K562 (cell line): ENCODE measurements around the gene SLC22A1.

Experiments used
- MAFK ChIP-seq: IDR thresholded peaks from 2 replicates; pipeline ENCODE4 v1.6.1; 2011; ENCODE audit warnings: low read length, improper control_type of control experiment
- RCOR1 ChIP-seq, 2 experiments: IDR thresholded peaks; 2 replicates each; pipeline ENCODE4 v1.6.1; 2012; ENCODE audit warnings: low read depth in 2 of 2, low read length in 2 of 2, borderline replicate concordance in 1 of 2, improper control_type of control experiment in 1 of 2
- TAF1 ChIP-seq: IDR thresholded peaks from 2 replicates; pipeline ENCODE4 v1.6.1; 2011; ENCODE audit warnings: mild to moderate bottlenecking, low read length, moderate library complexity; ENCODE audit not compliant: insufficient read depth, control insufficient read depth, severe bottlenecking; ENCODE audit errors: extremely low read depth
- TBL1XR1 ChIP-seq, 2 experiments: IDR thresholded peaks; 2 replicates each; pipeline ENCODE4 v1.6.1; 2012; ENCODE audit warnings: improper control_type of control experiment in 2 of 2, low read length in 2 of 2, mild to moderate bottlenecking in 1 of 2
- TEAD4 ChIP-seq, 2 experiments: sonication (generic) in 1 of 2; formaldehyde crosslinking in 1 of 2; IDR thresholded peaks; 2 replicates each; pipeline versions ENCODE4 v1.6.1 to v1.8.0; 2012 to 2022; ENCODE audit warnings: borderline replicate concordance in 1 of 2, inconsistent platforms in 1 of 2, low read length in 1 of 2, mild to moderate bottlenecking in 1 of 2, missing genetic modification reagents in 1 of 2
- ZBTB7A ChIP-seq: IDR thresholded peaks from 2 replicates; pipeline ENCODE4 v1.6.1; 2011; ENCODE audit warnings: low read depth, mild to moderate bottlenecking, low read length, moderate library complexity, borderline replicate concordance; ENCODE audit not compliant: control insufficient read depth
- TF ChIP-seq, protein P1 (sequence below), 3 experiments: IDR thresholded peaks in 2 of 3; conservative IDR thresholded peaks in 1 of 3; 2 replicates each; pipeline ENCODE4 v1.5.1; 2011 to 2012; ENCODE audit warnings: low read length in 3 of 3, mild to moderate bottlenecking in 3 of 3, control low read depth in 2 of 3, improper control_type of control experiment in 1 of 3, inconsistent platforms in 1 of 3, low read depth in 1 of 3, mixed read lengths in 1 of 3, moderate library complexity in 1 of 3; ENCODE audit not compliant: insufficient read depth in 2 of 3
- TF ChIP-seq, protein P2 (sequence below): fragments of 150-350 bp; IDR thresholded peaks from 2 replicates; pipeline ENCODE4 v1.6.1; 2014; ENCODE audit warnings: low read depth, mild to moderate bottlenecking, low read length, borderline replicate concordance
- TF ChIP-seq, protein P3 (sequence below), 2 experiments: fragments of 450-650 bp; IDR thresholded peaks; 2 replicates each; pipeline ENCODE4 v1.6.1; 2016; ENCODE audit warnings: mild to moderate bottlenecking in 2 of 2, borderline replicate concordance in 1 of 2, low read depth in 1 of 2, moderate library complexity in 1 of 2

DNA sequence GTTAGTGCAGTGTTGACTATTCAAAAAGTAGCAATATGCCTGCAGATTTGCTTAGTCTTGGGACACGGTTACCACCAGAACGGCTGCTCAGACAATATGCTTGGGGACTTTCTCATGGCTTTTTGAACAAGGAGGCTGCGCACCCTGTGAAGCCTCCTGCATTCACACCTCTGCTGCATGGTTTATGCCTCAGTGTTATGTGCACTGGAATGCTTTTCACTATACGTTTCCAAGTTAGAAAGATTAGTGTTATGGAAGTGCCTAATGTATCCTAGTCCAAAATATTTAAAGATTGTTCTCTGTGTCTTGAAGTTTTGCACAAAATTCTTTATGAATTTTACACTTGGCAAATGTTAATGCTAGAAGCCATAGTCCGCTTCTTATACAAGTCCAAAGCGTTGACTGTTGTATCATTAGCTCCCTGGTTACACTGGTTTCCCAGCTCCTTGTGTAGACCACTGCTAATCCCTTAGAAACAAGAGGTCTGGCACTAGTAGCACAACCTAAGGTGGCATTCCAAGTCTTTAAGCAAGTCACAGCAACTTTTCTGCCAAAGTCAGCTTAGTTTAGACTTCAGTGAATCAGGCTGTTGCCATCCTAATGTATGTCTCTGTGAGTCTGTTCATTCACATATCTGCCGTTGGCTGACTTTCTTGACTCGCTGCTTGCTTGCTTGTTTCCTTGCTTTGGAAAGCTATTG is 26.3 kb upstream of the SLC22A1 start:
- TF ChIP-seq TAF1: no peak
- TF ChIP-seq, protein P1, sequence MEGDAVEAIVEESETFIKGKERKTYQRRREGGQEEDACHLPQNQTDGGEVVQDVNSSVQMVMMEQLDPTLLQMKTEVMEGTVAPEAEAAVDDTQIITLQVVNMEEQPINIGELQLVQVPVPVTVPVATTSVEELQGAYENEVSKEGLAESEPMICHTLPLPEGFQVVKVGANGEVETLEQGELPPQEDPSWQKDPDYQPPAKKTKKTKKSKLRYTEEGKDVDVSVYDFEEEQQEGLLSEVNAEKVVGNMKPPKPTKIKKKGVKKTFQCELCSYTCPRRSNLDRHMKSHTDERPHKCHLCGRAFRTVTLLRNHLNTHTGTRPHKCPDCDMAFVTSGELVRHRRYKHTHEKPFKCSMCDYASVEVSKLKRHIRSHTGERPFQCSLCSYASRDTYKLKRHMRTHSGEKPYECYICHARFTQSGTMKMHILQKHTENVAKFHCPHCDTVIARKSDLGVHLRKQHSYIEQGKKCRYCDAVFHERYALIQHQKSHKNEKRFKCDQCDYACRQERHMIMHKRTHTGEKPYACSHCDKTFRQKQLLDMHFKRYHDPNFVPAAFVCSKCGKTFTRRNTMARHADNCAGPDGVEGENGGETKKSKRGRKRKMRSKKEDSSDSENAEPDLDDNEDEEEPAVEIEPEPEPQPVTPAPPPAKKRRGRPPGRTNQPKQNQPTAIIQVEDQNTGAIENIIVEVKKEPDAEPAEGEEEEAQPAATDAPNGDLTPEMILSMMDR (IDR thresholded peaks at IDR 0.05 in 2 of 3, conservative IDR thresholded peaks at IDR 0.05 in 1 of 3; ENCODE audit: insufficient read depth in 2 of 3, low read depth in 1 of 3, low read length in 3 of 3): no peak
- no peak for TF ChIP-seq MAFK
- TF ChIP-seq, protein P2, sequence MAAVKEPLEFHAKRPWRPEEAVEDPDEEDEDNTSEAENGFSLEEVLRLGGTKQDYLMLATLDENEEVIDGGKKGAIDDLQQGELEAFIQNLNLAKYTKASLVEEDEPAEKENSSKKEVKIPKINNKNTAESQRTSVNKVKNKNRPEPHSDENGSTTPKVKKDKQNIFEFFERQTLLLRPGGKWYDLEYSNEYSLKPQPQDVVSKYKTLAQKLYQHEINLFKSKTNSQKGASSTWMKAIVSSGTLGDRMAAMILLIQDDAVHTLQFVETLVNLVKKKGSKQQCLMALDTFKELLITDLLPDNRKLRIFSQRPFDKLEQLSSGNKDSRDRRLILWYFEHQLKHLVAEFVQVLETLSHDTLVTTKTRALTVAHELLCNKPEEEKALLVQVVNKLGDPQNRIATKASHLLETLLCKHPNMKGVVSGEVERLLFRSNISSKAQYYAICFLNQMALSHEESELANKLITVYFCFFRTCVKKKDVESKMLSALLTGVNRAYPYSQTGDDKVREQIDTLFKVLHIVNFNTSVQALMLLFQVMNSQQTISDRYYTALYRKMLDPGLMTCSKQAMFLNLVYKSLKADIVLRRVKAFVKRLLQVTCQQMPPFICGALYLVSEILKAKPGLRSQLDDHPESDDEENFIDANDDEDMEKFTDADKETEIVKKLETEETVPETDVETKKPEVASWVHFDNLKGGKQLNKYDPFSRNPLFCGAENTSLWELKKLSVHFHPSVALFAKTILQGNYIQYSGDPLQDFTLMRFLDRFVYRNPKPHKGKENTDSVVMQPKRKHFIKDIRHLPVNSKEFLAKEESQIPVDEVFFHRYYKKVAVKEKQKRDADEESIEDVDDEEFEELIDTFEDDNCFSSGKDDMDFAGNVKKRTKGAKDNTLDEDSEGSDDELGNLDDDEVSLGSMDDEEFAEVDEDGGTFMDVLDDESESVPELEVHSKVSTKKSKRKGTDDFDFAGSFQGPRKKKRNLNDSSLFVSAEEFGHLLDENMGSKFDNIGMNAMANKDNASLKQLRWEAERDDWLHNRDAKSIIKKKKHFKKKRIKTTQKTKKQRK: no peak
- no peak for TF ChIP-seq TBL1XR1 (IDR thresholded peaks at IDR 0.05; ENCODE audit: low read length in 2 of 2)
- no peak for TF ChIP-seq TEAD4 (IDR thresholded peaks at IDR 0.05; ENCODE audit: low read length)
- no peak for TF ChIP-seq TEAD4 (CRISPR knock-in tag; IDR thresholded peaks at IDR 0.05; ENCODE audit: borderline replicate concordance)
- no peak for TF ChIP-seq ZBTB7A
- TF ChIP-seq, protein P3, sequence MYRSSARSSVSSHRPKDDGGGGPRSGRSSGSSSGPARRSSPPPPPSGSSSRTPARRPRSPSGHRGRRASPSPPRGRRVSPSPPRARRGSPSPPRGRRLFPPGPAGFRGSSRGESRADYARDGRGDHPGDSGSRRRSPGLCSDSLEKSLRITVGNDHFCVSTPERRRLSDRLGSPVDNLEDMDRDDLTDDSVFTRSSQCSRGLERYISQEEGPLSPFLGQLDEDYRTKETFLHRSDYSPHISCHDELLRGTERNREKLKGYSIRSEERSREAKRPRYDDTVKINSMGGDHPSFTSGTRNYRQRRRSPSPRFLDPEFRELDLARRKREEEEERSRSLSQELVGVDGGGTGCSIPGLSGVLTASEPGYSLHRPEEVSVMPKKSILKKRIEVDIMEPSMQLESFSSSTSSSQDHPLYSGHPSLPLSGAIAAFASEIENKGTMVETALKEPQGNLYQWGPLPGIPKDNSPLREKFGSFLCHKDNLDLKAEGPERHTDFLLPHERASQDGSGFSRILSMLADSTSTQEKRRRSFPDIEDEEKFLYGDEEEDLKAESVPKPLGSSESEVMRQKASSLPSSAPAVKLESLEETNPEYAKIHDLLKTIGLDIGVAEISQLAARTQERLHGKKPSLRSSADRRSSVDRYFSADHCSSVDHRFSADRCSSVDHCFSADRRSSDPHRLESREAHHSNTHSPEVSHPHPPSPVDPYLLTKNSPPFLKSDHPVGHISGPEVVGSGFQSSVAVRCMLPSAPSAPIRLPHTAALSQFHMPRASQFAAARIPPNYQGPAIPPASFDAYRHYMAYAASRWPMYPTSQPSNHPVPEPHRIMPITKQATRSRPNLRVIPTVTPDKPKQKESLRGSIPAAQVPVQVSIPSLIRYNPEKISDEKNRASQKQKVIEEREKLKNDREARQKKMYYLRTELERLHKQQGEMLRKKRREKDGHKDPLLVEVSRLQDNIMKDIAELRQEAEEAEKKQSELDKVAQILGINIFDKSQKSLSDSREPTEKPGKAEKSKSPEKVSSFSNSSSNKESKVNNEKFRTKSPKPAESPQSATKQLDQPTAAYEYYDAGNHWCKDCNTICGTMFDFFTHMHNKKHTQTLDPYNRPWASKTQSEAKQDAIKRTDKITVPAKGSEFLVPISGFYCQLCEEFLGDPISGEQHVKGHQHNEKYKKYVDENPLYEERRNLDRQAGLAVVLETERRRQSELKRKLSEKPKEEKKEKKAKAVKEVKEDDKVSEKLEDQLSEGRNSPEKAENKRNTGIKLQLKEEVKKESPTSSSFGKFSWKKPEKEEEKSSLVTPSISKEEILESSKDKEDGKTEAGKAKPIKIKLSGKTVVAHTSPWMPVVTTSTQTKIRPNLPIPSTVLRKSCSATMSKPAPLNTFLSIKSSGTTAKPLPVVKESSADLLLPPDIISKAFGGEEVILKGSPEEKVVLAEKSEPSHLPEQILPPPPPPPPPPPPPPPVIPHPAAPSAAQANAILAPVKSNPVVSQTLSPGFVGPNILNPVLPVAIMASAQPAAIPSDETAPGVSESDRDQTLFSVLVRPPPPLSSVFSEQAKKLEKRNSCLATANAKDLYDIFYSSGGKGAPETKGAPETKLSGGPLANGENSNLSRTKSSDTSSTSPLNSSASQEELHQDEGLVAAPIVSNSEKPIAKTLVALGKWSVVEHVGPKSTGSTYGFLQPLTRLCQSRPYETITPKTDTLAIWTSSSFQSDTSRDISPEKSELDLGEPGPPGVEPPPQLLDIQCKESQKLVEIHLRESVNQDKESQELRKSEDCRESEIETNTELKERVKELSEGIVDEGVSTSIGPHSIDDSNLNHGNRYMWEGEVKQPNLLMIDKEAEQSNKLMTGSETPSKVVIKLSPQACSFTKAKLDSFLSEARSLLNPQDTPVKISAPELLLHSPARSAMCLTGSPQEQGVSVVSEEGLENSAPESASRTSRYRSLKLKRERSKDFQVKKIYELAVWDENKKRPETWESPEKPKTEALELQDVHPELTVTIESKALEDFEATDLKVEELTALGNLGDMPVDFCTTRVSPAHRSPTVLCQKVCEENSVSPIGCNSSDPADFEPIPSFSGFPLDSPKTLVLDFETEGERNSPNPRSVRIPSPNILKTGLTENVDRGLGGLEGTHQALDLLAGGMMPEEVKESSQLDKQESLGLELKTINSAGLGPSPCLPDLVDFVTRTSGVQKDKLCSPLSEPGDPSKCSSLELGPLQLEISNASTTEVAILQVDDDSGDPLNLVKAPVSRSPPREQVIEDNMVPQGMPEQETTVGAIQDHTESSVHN (IDR thresholded peaks at IDR 0.05; ENCODE audit: borderline replicate concordance in 1 of 2, low read depth in 1 of 2): no peak
- TF ChIP-seq RCOR1 (IDR thresholded peaks at IDR 0.05; ENCODE audit: borderline replicate concordance in 1 of 2, low read depth in 2 of 2, low read length in 2 of 2): no peak
